WTC11 (cell line): ENCODE data around the gene PMM1. TPM values are rescaled to one million over a fixed set of nuclear protein-coding genes. Genes with fewer than 3 reads are reported as not detected.

Experiments used
- ATAC-seq: fragments of 200-7000 bp; cut with Tn5 transposase; 2 replicates; pipeline ENCODE4 v1.10.0; 2021; ENCODE audit warnings: mild to moderate bottlenecking, moderate library complexity
- CTCF ChIA-PET: fragments of 300-600 bp; sonication (Branson Sonifier 250); formaldehyde crosslinking; loops from one replicate; lab custom pipeline; 2021; ENCODE audit warnings: antibody characterized with exemption; lab: Charles Lee
- POLR2A ChIA-PET: fragments of 350-600 bp; sonication (Branson Sonifier 250); formaldehyde crosslinking; loops from one replicate; lab custom pipeline; 2021; ENCODE audit warnings: antibody characterized with exemption; lab: Charles Lee
- DNase-seq: peaks from one replicate; pipeline ENCODE4 v3.0.0; 2021; ENCODE audit warnings: low spot score
- H3K27ac Mint-ChIP-seq: 2 replicates; pipeline ENCODE4 v1.8.0; 2021; ENCODE audit warnings: mixed read lengths
- H3K27me3 Mint-ChIP-seq: 2 replicates; pipeline ENCODE4 v1.8.0; 2021; ENCODE audit warnings: low read depth, mild to moderate bottlenecking, moderate library complexity, mixed read lengths
- H3K36me3 Mint-ChIP-seq: 2 replicates; pipeline ENCODE4 v1.8.0; 2021; ENCODE audit warnings: mixed read lengths
- H3K4me1 Mint-ChIP-seq: 2 replicates; pipeline ENCODE4 v1.8.0; 2022; ENCODE audit warnings: mixed read lengths
- H3K4me3 Mint-ChIP-seq: 2 replicates; pipeline ENCODE4 v1.8.0; 2021; ENCODE audit warnings: mild to moderate bottlenecking, moderate library complexity, mixed read lengths
- H3K9me3 Mint-ChIP-seq: 2 replicates; pipeline ENCODE4 v1.8.0; 2021; ENCODE audit warnings: mixed read lengths
- ARID4B ChIP-seq: sonication (generic); formaldehyde crosslinking; IDR thresholded peaks from 2 replicates; pipeline ENCODE4 v1.8.0; 2023; ENCODE audit warnings: missing genetic modification reagents, mild to moderate bottlenecking, borderline replicate concordance
- ATF1 ChIP-seq: sonication (generic); formaldehyde crosslinking; IDR thresholded peaks from 2 replicates; pipeline ENCODE4 v1.8.1; 2023; ENCODE audit warnings: mild to moderate bottlenecking, moderate library complexity, missing genetic modification reagents
- CREB1 ChIP-seq: sonication (generic); formaldehyde crosslinking; IDR thresholded peaks from 2 replicates; pipeline ENCODE4 v1.8.0; 2023; ENCODE audit warnings: mild to moderate bottlenecking, missing genetic modification reagents
- CTCF ChIP-seq: fragments of 200-600 bp; IDR thresholded peaks from 2 replicates; pipeline ENCODE4 v1.8.0; 2022; ENCODE audit warnings: antibody characterized with exemption
- ELF4 ChIP-seq: sonication (generic); formaldehyde crosslinking; IDR thresholded peaks from 2 replicates; pipeline ENCODE4 v1.8.1; 2022; ENCODE audit warnings: low read depth, mild to moderate bottlenecking, moderate library complexity, missing genetic modification reagents
- NR2C2 ChIP-seq: sonication (generic); formaldehyde crosslinking; IDR thresholded peaks from 2 replicates; pipeline ENCODE4 v1.8.0; 2022; ENCODE audit warnings: mild to moderate bottlenecking, missing genetic modification reagents
- PREB ChIP-seq: sonication (generic); formaldehyde crosslinking; IDR thresholded peaks from 2 replicates; pipeline ENCODE4 v1.8.1; 2022; ENCODE audit warnings: mild to moderate bottlenecking, missing genetic modification reagents, moderate library complexity, borderline replicate concordance
- PRRX2 ChIP-seq: fragments of 250-450 bp; sonication (Bioruptor Pico); IDR thresholded peaks from 2 replicates; pipeline ENCODE4 v1.8.0; 2021; ENCODE audit warnings: mild to moderate bottlenecking
- TP53 ChIP-seq: sonication (generic); formaldehyde crosslinking; IDR thresholded peaks from 2 replicates; pipeline ENCODE4 v1.8.1; 2023; ENCODE audit warnings: mild to moderate bottlenecking, missing genetic modification reagents
- ZBTB21 ChIP-seq: sonication (generic); formaldehyde crosslinking; IDR thresholded peaks from 2 replicates; pipeline ENCODE4 v1.8.1; 2023; ENCODE audit warnings: mild to moderate bottlenecking, missing genetic modification reagents, borderline replicate concordance
- ZNF219 ChIP-seq: sonication (generic); formaldehyde crosslinking; IDR thresholded peaks from 2 replicates; pipeline ENCODE4 v1.8.0; 2023; ENCODE audit warnings: missing genetic modification reagents, mild to moderate bottlenecking, borderline replicate concordance
- ZNF232 ChIP-seq: sonication (generic); formaldehyde crosslinking; IDR thresholded peaks from 2 replicates; pipeline ENCODE4 v1.8.0; 2022; ENCODE audit warnings: mild to moderate bottlenecking, missing genetic modification reagents
- ZNF423 ChIP-seq: fragments of 250-450 bp; sonication (Bioruptor Pico); IDR thresholded peaks from 2 replicates; pipeline ENCODE4 v2.1.2; 2022; ENCODE audit warnings: mild to moderate bottlenecking, moderate library complexity
- total RNA-seq: library from RNA; stranded (reverse); gene quantifications from 3 replicates; pipeline ENCODE4 v1.2.3, GENCODE V29; 2021

Gene PMM1
- total RNA-seq, 1 experiment from 2014 or later = 15.7 TPM

- ATAC-seq = no peak
- DNase-seq = no peak
- Mint-ChIP-seq H3K9me3 (no peaks in the 10 kb centered on the region), H3K4me1 (no peaks in the 10 kb centered on the region), H3K27me3 (no peaks in the 10 kb centered on the region), H3K4me3 (no peak overlapping the region), H3K27ac (no peak overlapping the region), H3K36me3 (no peaks in the 10 kb centered on the region)
- TF ChIP-seq ZNF232 (CRISPR knock-in tag) = no peak
- POLR2A ChIA-PET = interaction anchor here (1.5 kb wide), 1 partner anchor 11 kb away, joined by 6 read pairs; the partner anchor contains the start of gene PMM1
- CTCF ChIA-PET = interaction anchor here (2.4 kb wide), 1 partner anchor 21 kb away, joined by 23 read pairs; no protein-coding TSS in a partner anchor
Observed at GRCh38 chr22:41578818-41579217, 10.8 kb downstream of the PMM1 start.

GRCh38 chr22:41578114-41578513, 11.5 kb downstream of the PMM1 start:
- DNase-seq = no peak
- CTCF ChIA-PET = interaction anchor here (0.6 to 3.5 kb wide), 12 partner anchors 11 to 174 kb away, joined by 3 to 53 read pairs (median 8); partner anchors contain the start of gene PMM1
- Mint-ChIP-seq H3K36me3 (no peaks in the 10 kb centered on the region), H3K4me3 (no peak overlapping the region), H3K27ac (peak overlapping the region; percentile 32; the same call in 1 of the 2 replicates), H3K27me3 (no peaks in the 10 kb centered on the region), H3K9me3 (no peaks in the 10 kb centered on the region), H3K4me1 (no peaks in the 10 kb centered on the region)
- TF ChIP-seq NR2C2 (CRISPR knock-in tag) (no peak), CREB1 (CRISPR knock-in tag) (no peak), ARID4B (CRISPR knock-in tag) (no peak), ZNF219 (CRISPR knock-in tag) (no peak), ZBTB21 (CRISPR knock-in tag) (no peak), TP53 (CRISPR knock-in tag) (no peak), ELF4 (CRISPR knock-in tag) (no peak), PRRX2 (CRISPR knock-in tag) (no peak), ZNF423 (CRISPR knock-in tag) (no peak), PREB (CRISPR knock-in tag) (no peak)
- ATAC-seq = no peak
- POLR2A ChIA-PET = interaction anchor here (1.6 kb wide), 1 partner anchor 19 kb away, joined by 3 read pairs; no protein-coding TSS in a partner anchor

GRCh38 chr22:41576877-41577276, 12.8 kb downstream of the PMM1 start:
- peak overlapping the region; percentile 80 for H3K27ac Mint-ChIP-seq
- ChIA-PET POLR2A (interaction anchor here (1.4 to 1.6 kb wide), 2 partner anchors 13 to 20 kb away, joined by 3 to 5 read pairs; partner anchors contain the start of gene PMM1), CTCF (interaction anchor here (0.6 to 3.5 kb wide), 25 partner anchors 10 to 173 kb away, joined by 3 to 53 read pairs (median 6); partner anchors contain the start of genes CSDC2, DESI1, PMM1 and POLR3H)
- H3K36me3 Mint-ChIP-seq = no peaks in the 10 kb centered on the region
- no peaks in the 10 kb centered on the region for H3K4me1 Mint-ChIP-seq
- ATAC-seq = peak; percentile 95
- no peaks in the 10 kb centered on the region for H3K9me3 Mint-ChIP-seq
- TF ChIP-seq CTCF (peak; percentile 44; the same call in 1 of the 2 replicates), ATF1 (CRISPR knock-in tag) (no peak)
- TF ChIP-seq, all 79 proteins: peak for 1
- no peak overlapping the region for H3K4me3 Mint-ChIP-seq
- H3K27me3 Mint-ChIP-seq = no peaks in the 10 kb centered on the region
- peak; percentile 87 for DNase-seq
